Esophagus (tissue), 2 donors: ENCODE measurements around the gene MSH6. TPM values are rescaled to one million over a fixed set of nuclear protein-coding genes. Genes with fewer than 3 reads are reported as not detected.

ENCODE experiments used
- H3K27ac ChIP-seq, 2 donors: one replicate each; pipeline ENCODE4 v1.5.1; 2013; ENCODE audit warnings: low read depth in 2 of 2, mild to moderate bottlenecking in 2 of 2, inconsistent platforms in 1 of 2, low read length in 1 of 2, moderate library complexity in 1 of 2
- H3K27me3 ChIP-seq, 2 donors: one replicate each; pipeline ENCODE4 v1.6.1; 2013; ENCODE audit warnings: low read length in 2 of 2, control low read depth in 1 of 2, mild to moderate bottlenecking in 1 of 2; ENCODE audit not compliant: insufficient read depth in 2 of 2, control insufficient read depth in 1 of 2
- H3K36me3 ChIP-seq, 2 donors: one replicate each; pipeline ENCODE4 v1.6.1; 2013; ENCODE audit warnings: low read length in 1 of 2; ENCODE audit not compliant: control insufficient read depth in 2 of 2, insufficient read depth in 2 of 2
- H3K4me1 ChIP-seq, 2 donors: one replicate each; pipeline ENCODE4 v1.6.1; 2013; ENCODE audit warnings: low read length in 1 of 2; ENCODE audit not compliant: control insufficient read depth in 2 of 2, insufficient read depth in 2 of 2
- H3K4me3 ChIP-seq, 2 donors: one replicate each; pipeline ENCODE4 v1.5.1; 2013; ENCODE audit warnings: low read length in 2 of 2, mild to moderate bottlenecking in 2 of 2, low read depth in 1 of 2, moderate library complexity in 1 of 2
- H3K9me3 ChIP-seq, 2 donors: one replicate each; pipeline ENCODE4 v1.6.1; 2013; ENCODE audit warnings: mild to moderate bottlenecking in 2 of 2, low read depth in 1 of 2, low read length in 1 of 2, moderate library complexity in 1 of 2; ENCODE audit not compliant: control insufficient read depth in 2 of 2, insufficient read depth in 1 of 2
- whole genome bisulfite sequencing, 2 donors: extraction: QIAGEN DNeasy Blood & Tissue Kit; methylation state at CpG; one replicate each; pipeline ENCODE4 v1.1.7; 2013; 5-methylcytosine and 5-hydroxymethylcytosine counted together
- polyA plus RNA-seq, 2 donors: library from polyadenylated mRNA; stranded (reverse); fragments of 200-250 nt; gene quantifications; one replicate each; pipeline ENCODE4 v1.2.3, GENCODE V29; 2013
- donor health status: healthy with polysubstance abuse.
- donor health status: Bipolar disorder and iron deficiency.

Gene MSH6
- polyA plus RNA-seq, 2 donors, result 5.3 to 12.2 TPM

- no peaks in the 10 kb centered on the region for H3K27me3 ChIP-seq
- H3K36me3 ChIP-seq, result peaks cover 0 to 8% of the 10 kb centered on the region in 2 donors
- H3K27ac ChIP-seq, result no peak overlapping the region
- no peaks in the 10 kb centered on the region for H3K9me3 ChIP-seq
- H3K4me3 ChIP-seq, result no peak overlapping the region
- no peaks in the 10 kb centered on the region for H3K4me1 ChIP-seq
- WGBS, 2 donors, result 88 to 91% methylated on average over 3 of the region's 3 CpGs
These were observed 36.9 kb downstream of the MSH6 start for GRCh38 chr2:47819834-47820233.

- Histone ChIP-seq H3K9me3 (no peaks in the 10 kb centered on the region), H3K4me3 (no peak overlapping the region), H3K27me3 (no peaks in the 10 kb centered on the region), H3K27ac (no peak overlapping the region), H3K4me1 (no peaks in the 10 kb centered on the region), H3K36me3 (peaks cover 0 to 4% of the 10 kb centered on the region in 2 donors)
These were observed 39.6 kb downstream of the MSH6 start for GRCh38 chr2:47822518-47822917.

GRCh38 chr2:47833516-47833968 lies 50.6 kb downstream of the MSH6 start:
- Histone ChIP-seq H3K36me3 (peaks cover 2 to 9% of the 10 kb centered on the region in 2 donors), H3K27me3 (no peaks in the 10 kb centered on the region), H3K27ac (no peak overlapping the region), H3K4me3 (no peak overlapping the region), H3K9me3 (no peaks in the 10 kb centered on the region), H3K4me1 (no peaks in the 10 kb centered on the region)
- WGBS, 2 donors, result 94 to 95% methylated on average over 2 of the region's 2 CpGs

- Histone ChIP-seq H3K27ac (no peak overlapping the region), H3K36me3 (peaks cover 2 to 9% of the 10 kb centered on the region in 2 donors), H3K4me1 (no peaks in the 10 kb centered on the region), H3K27me3 (no peaks in the 10 kb centered on the region), H3K4me3 (no peak overlapping the region), H3K9me3 (no peaks in the 10 kb centered on the region)
- 96 to 98% methylated on average over 1 of the region's 1 CpG for WGBS, 2 donors
These were observed 55.3 kb downstream of the MSH6 start for GRCh38 chr2:47838249-47838648.

GRCh38 chr2:47838686-47839085 lies 55.7 kb downstream of the MSH6 start:
- no peaks in the 10 kb centered on the region for H3K4me1 ChIP-seq
- H3K27ac ChIP-seq, result no peak overlapping the region
- 68 to 70% methylated on average over 4 of the region's 4 CpGs for WGBS, 2 donors
- no peaks in the 10 kb centered on the region for H3K9me3 ChIP-seq
- H3K4me3 ChIP-seq, result no peak overlapping the region
- no peaks in the 10 kb centered on the region for H3K27me3 ChIP-seq
- peaks cover 2 to 8% of the 10 kb centered on the region in 2 donors for H3K36me3 ChIP-seq

GRCh38 chr2:47842846-47843245 lies 59.9 kb downstream of the MSH6 start:
- no peaks in the 10 kb centered on the region for H3K9me3 ChIP-seq
- WGBS, 2 donors, result 81% methylated on average over 3 of the region's 3 CpGs
- no peaks in the 10 kb centered on the region for H3K4me1 ChIP-seq
- no peak overlapping the region for H3K4me3 ChIP-seq
- peaks cover 0 to under 1% of the 10 kb centered on the region in 2 donors for H3K36me3 ChIP-seq
- no peak overlapping the region for H3K27ac ChIP-seq
- H3K27me3 ChIP-seq, result no peaks in the 10 kb centered on the region

- Histone ChIP-seq H3K27me3 (no peaks in the 10 kb centered on the region), H3K4me1 (no peaks in the 10 kb centered on the region), H3K27ac (no peak overlapping the region), H3K36me3 (peaks cover 0 to 2% of the 10 kb centered on the region in 2 donors), H3K4me3 (no peak overlapping the region), H3K9me3 (no peaks in the 10 kb centered on the region)
- WGBS, 2 donors, result 95 to 100% methylated on average over 1 of the region's 1 CpG
These were observed 60.5 kb downstream of the MSH6 start for GRCh38 chr2:47843407-47843806.

GRCh38 chr2:47844162-47844561 lies 61.2 kb downstream of the MSH6 start:
- H3K36me3 ChIP-seq, result peaks cover 0 to 2% of the 10 kb centered on the region in 2 donors
- H3K27me3 ChIP-seq, result no peaks in the 10 kb centered on the region
- 92 to 94% methylated on average over 2 of the region's 2 CpGs for WGBS, 2 donors
- H3K4me1 ChIP-seq, result no peaks in the 10 kb centered on the region
- no peak overlapping the region for H3K4me3 ChIP-seq
- H3K9me3 ChIP-seq, result no peaks in the 10 kb centered on the region
- no peak overlapping the region for H3K27ac ChIP-seq

- Histone ChIP-seq H3K4me1 (no peaks in the 10 kb centered on the region), H3K4me3 (no peak overlapping the region), H3K36me3 (peaks cover 0 to 2% of the 10 kb centered on the region in 2 donors), H3K27ac (no peak overlapping the region), H3K27me3 (no peaks in the 10 kb centered on the region), H3K9me3 (no peaks in the 10 kb centered on the region)
- WGBS, 2 donors, result 78 to 86% methylated on average over 2 of the region's 2 CpGs
These were observed 66.4 kb downstream of the MSH6 start for GRCh38 chr2:47849368-47849767.

GRCh38 chr2:47850198-47850597 lies 67.3 kb downstream of the MSH6 start:
- no peaks in the 10 kb centered on the region for H3K4me1 ChIP-seq
- WGBS, 2 donors, result 84 to 93% methylated on average over 1 of the region's 1 CpG

More at GRCh38 chr2:47850198-47850597, 67.3 kb downstream of the MSH6 start:
- H3K27me3 ChIP-seq, result no peaks in the 10 kb centered on the region
- no peak overlapping the region for H3K4me3 ChIP-seq
- no peaks in the 10 kb centered on the region for H3K9me3 ChIP-seq
- no peak overlapping the region for H3K27ac ChIP-seq
- H3K36me3 ChIP-seq, result peaks cover 0 to 2% of the 10 kb centered on the region in 2 donors
